Kidney glomerular epithelial cell (primary cell): ENCODE results near the gene ACTC1.

Source experiments
- DNase-seq: peaks from one replicate; lab custom pipeline; 2025; lab: John Stamatoyannopoulos, UW

Gene ACTC1

DNA sequence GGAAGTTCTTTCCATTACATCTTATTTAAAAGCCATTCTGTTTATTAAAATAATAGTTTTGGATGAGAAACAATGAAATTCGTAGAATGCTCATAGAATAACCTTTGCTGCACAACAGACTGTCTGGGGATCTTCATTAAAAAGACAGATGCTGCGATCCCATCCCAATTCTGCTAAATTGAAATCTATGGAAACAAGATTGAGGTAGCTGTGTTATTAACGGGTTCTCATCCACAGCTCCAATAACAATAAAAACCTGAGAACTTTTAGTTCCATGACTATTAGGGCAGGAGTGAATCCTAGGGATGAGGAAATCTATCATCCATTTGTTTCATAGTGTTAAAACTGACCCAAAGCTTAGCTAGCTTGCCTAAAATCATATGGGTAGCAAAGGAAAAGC lies 38.1 kb downstream of the ACTC1 start:
- no peak for DNase-seq

DNA sequence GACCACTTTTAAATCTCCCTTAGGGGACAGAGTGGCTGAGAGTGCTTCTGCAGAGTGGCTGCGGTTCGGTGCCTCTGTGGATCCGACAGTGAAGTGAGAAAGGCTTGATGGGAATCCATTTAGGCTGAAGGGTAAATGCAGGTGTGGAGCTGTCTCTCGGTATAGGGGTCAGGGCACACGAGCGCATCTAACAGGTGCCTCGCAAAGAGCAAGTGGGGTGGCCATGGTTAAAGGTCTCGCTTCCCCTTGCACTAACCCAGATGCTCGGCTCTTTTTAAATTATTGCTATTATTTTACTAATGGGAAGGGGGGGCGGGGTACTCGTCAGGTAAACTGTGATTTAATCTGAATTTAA lies 40.0 kb downstream of the ACTC1 start:
- DNase-seq: no peak

DNA sequence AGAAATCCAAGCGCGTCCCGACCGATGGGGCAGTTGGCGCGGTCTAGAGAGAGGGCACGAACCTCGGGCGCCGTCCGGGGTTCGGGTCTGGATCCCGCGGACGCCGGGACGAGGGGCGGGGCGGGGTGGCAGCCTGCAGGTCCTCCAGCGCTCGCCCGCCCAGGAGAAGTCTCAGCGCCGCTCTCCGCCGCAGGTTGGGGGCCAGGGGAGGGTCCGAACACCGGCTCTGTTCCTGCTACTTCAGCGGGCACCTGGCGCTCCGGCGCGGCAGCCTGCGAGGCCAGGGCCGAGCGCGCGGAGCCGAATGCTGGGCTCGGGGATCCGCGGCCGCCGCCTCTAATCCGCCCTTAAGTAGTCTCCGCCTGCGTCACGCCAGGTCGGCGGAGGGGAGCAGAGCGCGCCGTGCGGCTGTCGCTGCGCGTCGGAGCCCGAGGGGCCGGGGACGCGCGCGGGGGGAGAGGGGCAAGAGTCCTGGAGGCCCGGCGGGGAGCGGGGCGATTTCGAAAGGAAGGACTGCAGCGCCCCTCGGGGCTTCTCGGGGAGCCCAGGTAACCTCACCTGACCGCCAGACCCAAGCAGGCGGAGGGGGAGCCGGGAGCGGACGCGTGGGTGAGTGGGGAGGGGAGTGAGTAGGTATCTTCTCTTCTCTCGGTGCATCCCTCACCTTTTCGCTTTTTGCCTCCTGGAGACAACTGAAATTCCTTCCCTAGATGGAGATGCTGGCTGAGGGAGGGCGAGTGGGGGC lies 40.5 kb downstream of the ACTC1 start, which contains the start of gene GJD2:
Gene GJD2 (minus strand): TSS at position 325 of the 745 bp plus-strand sequence. CDS start 510 bp downstream, outside the sequence.
- no peak for DNase-seq

DNA sequence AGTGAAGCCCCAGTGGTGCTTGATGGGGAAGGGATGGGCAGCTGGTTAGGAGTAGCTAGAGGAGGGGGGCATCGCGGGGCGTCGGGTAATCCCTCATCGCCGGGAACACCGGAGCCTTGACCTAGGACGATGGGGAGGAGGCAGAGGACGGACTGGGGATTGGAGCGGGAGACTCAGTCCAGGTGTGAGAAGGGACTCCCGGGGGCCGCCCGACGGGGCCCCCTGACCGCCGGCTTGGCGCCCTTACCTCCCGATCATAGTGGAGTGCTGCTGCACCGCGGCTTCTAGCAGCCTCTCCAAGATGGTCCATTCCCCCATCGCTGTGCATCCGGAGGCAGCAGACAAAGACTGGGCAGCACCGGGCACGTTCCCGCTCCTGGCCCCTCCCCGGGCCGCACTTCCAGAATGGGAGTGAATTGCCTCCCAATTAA lies 41.2 kb downstream of the ACTC1 start:
- DNase-seq: no peak

DNA sequence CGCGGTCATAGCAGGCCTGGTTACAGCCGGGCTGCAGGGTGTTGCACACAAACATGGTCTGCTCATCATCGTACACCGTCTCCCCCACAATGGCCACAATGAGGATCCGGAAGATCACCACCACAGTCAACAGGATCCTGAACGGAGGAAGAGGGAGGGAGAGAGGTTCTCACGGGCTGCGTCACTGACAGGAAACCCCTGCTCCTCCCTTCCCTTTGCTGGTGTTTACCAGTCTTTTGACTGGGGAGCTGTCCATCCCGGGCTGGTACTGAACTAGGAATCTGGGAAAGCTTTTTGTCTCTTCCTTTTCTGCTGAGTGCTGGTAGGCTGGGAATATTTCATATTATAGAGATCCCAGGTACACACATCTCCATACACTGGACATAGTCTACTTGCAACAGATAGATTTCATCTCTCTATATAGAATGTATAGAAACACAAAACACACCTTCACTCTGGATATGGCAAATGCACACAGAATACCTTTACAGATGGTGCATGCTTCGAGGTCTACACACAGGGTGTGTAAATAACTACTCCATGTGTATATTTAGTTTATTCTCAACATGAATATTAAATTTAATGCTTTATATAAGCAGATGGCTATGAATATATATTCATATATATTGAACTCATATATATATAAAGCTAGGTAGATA lies 42.0 kb downstream of the ACTC1 start:
- DNase-seq: peak; percentile 29

DNA sequence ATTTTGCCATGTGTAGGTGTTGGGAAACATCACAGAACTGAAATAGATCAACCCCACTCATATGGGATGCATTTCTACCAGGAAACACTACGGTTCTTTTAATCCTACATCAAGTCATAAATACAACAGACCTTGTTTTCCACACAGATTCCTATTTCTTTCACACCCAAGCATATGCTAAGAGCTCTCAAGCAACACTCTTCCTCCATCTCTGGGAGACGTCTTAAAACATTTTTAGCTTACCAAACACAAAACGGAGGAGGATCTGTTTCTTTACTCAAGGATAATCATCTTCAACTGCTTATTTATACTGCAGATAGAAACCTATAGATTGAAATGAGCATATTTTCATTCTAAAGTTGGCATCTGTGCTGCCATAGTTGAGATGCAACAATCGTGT lies 45.7 kb downstream of the ACTC1 start:
- no peak for DNase-seq
